HG03432 (cell line): ENCODE data around the gene PAK6.

Source experiments
- ATAC-seq: cut with Tn5 transposase; IDR thresholded peaks from one replicate; pipeline ENCODE4 v1.9.1; 2021; ENCODE audit warnings: mild to moderate bottlenecking, moderate library complexity; ENCODE audit not compliant: unreplicated experiment

Gene PAK6

GRCh38 chr15:40290545-40290917 is 51.7 kb downstream of the PAK6 start:
- no peak for ATAC-seq

GRCh38 chr15:40290918-40291574 is 52.2 kb downstream of the PAK6 start:
- no peak for ATAC-seq

- no peak for ATAC-seq
These were observed 53.4 kb downstream of the PAK6 start for GRCh38 chr15:40292246-40292645.

DNA sequence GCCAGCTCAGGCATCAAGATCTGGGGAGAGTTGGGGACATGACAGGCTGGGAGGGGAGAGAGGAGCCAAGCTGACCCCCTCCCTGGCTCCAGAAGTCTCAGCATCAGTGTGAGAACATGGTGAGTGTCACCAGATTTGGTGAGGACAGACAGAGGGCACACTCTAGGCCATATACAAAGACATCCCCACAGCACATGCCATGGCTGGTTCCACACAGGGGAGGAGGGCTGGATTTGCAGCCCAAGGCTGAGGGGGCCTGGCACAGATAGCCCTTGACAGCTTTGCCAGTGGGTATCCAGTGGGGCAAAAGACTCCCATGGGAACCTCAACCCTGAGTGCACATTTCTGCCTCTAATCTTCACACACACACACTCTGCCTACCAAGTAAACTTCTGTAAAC is 54.1 kb downstream of the PAK6 start:
- no peak for ATAC-seq

DNA sequence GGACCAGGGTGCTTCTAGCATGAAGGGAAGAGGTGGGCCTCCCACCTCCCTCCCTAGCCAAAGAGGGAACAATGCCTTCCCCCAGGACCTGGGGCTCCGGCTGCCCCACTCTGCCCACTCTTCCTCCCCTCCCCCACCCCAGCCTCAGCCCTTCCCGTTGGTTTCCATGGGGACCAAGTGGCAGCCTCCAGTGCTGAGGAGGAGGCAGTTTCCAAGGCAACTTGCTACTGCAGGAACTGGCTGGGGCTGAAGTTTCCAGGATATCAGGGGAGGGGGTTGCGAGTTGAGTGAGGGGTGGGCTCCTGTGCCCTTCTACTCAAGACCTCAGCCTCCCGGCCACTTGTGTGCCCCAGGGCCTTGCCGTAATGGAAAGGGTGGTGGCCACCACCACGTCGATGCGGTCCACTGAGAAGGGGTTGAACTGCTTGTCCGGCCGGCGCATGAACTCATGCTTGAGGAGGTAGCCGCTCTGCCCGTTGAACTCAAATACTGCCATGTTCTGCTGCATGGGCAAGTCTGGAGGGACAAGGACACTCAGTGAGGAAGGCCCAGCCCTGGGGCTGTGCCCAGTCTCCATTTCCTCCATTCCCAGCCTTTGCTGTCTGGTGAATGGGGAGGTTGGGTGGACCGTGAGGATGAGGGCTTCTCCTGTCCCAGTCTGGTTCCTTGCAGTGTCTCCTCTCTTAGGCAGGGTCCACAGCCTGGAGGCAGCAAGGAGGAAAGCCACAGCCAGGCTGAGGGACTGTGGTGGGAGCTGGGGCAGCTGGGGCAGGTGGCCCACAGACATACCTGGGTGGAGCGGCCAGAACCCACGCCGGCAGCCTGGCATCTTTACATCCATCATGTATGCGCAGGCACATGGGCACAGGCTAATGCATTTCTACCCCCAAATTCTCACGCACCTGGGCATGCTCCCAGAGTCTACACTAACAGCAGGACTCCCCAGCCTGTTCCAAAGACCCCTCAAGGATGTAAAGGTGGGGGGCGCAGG is 55.3 kb downstream of the PAK6 start:
- no peak for ATAC-seq

DNA sequence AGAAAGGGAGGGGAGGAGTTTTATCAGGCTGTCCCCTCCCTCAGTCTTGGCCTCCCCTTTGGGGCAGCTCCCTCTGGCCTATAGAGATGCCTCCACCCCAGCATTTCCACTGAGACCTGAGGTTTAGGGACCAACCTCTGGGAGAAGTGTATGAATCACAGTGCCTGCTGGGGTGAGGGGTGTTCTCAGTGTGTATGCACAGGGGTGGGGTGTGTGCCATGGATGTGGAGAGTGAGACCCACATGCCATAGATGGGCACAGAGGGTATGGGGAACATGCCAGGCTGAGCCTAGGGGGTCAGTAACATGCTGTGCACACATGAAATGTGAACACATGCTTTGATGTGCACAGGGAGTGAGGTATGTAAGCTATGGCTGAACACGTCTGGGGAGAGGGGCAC is 56.4 kb downstream of the PAK6 start:
- no peak for ATAC-seq

GRCh38 chr15:40295877-40296560 is 57.2 kb downstream of the PAK6 start:
- no peak for ATAC-seq

GRCh38 chr15:40296561-40297230 is 57.8 kb downstream of the PAK6 start:
- no peak for ATAC-seq

GRCh38 chr15:40297356-40297755 is 58.5 kb downstream of the PAK6 start:
- no peak for ATAC-seq

DNA sequence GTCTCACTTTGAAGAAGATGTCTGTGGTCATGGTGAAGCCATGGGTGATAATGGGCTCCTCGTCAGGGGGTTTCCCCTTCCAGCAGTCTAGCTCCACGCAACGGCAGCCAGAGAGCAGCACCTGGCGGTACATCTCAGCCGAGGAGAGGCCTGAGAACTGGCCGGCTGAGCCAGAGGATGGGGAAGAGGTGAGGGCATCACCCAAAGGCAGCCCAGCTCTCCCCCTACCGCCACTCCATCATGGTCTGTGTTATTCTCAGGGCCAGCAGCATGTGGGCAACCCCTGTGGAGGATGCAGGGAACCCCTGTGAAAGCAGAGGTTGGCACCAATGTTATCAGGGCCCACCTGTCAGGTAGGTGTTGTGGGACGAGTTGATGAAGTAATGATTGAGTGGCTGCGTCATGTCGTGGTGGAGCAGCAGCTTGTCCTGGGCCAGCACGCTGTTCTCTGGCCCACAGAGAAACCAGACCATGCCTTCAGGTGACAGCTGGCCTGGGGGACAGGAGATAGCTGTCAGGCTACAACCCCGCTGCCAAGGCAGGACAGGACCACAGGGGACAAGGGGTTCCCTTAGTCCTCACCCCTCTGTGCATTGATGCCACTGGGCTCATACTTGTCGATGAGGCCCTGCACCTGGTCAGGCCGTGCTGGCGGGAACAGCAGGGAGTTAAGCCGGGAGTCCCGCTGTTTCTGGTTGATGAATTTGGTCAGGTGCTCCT is 59.5 kb downstream of the PAK6 start:
- no peak for ATAC-seq

DNA sequence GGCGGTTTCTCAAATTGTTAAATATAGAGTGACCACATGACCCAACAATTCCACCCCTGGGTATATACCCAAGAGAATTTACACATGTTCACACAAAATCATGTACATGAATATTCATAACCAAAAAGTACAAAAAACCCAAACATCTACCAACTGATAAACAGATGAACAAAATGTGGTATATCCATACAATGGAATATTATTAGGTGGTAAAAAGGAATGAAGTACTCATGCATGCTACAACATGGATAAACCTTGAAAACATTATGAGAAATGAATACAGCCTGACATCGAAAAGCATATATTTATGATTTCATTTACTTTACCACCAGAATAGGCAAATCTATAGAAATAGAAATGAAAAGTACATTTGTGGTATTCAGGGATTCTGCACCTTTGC is 61.5 kb downstream of the PAK6 start:
- no peak for ATAC-seq

GRCh38 chr15:40300771-40301170 is 61.9 kb downstream of the PAK6 start:
- no peak for ATAC-seq

GRCh38 chr15:40301467-40302179 is 62.8 kb downstream of the PAK6 start:
- no peak for ATAC-seq

- ATAC-seq = no peak
These were observed 63.5 kb downstream of the PAK6 start for GRCh38 chr15:40302288-40302886.

DNA sequence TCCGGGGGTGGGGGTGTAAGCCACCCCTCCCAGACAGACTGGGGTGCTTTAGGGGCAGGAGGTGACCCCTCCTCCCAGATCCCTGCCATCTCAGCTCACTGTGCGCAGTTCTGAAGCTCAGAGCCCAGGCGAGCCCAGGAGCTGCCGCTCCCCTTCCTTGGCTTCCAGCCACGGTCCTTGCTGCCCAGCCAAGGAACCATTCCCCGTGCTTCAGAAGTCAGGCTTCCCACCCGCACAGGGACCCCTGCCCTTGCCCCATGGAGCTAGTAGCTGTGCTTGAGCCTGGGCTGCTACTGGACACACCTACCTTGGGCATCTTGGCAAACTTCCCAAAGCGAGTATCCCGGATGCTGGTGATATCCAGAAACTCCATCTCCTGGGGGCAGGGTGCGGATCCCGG is 64.1 kb downstream of the PAK6 start:
- no peak for ATAC-seq

- no peak for ATAC-seq
These were observed 64.7 kb downstream of the PAK6 start for GRCh38 chr15:40303576-40303975.

- ATAC-seq = no peak
These were observed 66.4 kb downstream of the PAK6 start for GRCh38 chr15:40305281-40305680.

DNA sequence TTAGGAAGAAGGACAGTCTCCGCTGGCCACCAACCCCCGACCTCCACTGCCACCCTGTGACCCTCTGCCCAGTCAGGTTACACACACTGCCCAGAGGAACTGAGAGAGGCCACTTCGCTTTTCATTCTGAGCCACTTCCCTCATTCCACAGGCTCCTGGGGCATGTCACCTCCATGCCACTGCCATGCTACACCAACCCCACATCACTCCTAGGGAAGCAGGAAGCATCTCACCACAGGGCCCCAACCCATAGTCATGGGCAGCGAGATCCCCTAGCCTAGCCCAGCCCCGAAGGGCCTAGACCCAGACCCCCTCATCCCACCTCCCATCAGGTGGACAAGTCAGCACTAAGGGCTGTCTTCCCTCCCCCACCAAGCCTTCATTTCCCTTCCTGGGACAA is 67.5 kb downstream of the PAK6 start:
- ATAC-seq = no peak

GRCh38 chr15:40306908-40307307 is 68.0 kb downstream of the PAK6 start:
- no peak for ATAC-seq
